GM18873 (cell line): ENCODE measurements around the gene CPA3.

Source experiments
- ATAC-seq: cut with Tn5 transposase; IDR thresholded peaks from one replicate; pipeline ENCODE4 v1.9.1; 2021; ENCODE audit warnings: mild to moderate bottlenecking, moderate library complexity, moderate number of reproducible peaks; ENCODE audit not compliant: unreplicated experiment, low FRiP score

CPA3 gene, protein sequence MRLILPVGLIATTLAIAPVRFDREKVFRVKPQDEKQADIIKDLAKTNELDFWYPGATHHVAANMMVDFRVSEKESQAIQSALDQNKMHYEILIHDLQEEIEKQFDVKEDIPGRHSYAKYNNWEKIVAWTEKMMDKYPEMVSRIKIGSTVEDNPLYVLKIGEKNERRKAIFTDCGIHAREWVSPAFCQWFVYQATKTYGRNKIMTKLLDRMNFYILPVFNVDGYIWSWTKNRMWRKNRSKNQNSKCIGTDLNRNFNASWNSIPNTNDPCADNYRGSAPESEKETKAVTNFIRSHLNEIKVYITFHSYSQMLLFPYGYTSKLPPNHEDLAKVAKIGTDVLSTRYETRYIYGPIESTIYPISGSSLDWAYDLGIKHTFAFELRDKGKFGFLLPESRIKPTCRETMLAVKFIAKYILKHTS

DNA sequence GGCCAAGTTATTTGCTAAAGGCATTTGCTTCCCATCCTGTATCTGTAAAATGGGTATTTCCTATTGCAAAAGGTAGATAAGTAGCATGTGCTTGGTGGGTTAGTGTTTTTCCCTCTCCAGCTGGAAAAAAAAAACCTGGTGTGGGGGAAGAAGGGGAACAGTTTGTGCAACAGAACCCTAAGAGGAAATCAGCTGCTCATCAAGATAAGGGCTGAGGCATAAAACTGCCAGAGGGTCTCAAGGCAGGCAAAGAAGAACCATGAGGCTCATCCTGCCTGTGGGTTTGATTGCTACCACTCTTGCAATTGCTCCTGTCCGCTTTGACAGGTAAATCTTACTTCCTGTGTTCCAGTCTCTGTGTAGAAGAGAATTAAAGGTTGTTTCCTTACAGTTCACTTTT, at the start of gene CPA3:
CPA3 (plus strand) TSS at position 248 of the 400 bp plus-strand sequence; CDS start at position 260, 12 bp downstream.
- ATAC-seq: no peak

DNA sequence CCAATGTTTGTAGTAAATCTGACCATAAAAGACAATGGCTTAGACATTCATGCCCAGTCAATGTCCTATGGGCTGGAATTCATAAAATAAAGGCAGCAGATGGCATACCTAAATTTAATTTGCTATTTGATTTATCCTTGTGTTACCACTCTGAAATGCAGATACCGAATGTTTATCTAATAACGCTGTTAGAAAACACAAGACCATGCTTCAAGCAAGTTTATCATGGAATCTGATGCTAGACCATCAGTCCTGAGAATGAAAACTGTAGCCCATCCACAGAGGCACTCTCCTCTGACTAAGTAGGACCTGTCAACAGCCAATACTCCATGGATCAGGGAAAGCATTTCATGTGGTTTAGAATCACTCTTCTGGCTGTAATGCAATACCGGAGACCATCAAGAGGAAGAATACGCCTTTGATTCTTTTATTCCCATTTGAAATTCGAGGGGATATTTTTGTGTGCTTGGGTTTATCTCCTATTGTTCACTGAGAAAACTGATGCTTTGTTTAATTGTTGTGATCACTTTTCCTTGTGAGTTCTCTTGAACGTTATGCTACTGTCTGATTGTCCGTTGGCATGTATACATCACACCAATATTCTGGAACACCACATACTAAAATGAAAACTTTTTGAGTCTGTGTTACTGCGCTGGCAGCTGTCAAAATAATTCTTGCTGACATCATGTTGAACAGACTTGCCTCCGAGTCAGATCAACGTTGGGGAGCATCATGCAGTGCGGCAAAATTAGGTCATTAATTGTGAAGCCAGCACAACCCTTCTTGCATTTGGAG, 49.6 kb upstream of the CPA3 start:
- no peak for ATAC-seq

DNA sequence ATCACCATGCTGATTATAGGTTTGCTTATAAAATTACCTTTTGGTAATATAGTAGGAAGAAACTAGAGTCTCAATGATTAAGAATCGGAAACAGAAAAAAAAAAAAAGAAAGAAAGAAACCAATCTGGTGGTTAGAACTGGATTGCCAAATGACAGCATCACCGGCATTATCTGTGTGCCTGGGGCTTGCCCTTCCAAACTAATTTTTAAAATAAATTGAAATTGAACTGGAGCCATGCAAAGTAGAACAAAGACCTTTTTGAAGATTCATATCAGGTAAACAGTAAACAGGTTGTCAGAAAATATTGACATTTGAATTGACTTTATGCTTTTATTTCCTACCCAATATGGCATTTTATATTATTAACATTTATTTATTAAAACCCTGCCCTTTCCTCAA, 48.7 kb upstream of the CPA3 start:
- ATAC-seq: no peak

DNA sequence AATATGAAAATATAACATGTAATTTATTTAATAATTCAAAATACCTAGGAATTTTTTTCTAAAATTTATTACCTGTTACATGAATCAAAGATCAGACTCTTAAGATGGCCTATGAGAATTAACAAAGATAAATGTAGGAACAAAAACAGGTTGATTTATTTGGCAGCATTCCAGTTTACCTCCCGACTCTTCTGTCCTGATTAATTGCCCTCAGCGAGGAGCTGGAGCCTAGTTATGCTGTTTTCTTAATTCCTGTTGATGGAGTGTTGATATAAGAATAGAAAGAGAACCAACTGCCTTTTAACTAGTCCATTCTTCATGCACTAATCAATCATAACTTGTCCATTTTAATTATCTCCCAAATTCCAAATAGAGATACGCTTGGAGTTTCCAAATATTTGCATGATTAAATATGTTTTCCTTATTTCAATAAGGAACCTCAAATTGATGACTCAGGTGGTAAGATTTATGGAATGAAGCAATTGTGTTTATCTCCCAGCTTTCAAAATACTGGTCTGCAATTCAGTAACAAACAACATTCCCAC, 48.0 kb upstream of the CPA3 start:
- ATAC-seq: no peak

DNA sequence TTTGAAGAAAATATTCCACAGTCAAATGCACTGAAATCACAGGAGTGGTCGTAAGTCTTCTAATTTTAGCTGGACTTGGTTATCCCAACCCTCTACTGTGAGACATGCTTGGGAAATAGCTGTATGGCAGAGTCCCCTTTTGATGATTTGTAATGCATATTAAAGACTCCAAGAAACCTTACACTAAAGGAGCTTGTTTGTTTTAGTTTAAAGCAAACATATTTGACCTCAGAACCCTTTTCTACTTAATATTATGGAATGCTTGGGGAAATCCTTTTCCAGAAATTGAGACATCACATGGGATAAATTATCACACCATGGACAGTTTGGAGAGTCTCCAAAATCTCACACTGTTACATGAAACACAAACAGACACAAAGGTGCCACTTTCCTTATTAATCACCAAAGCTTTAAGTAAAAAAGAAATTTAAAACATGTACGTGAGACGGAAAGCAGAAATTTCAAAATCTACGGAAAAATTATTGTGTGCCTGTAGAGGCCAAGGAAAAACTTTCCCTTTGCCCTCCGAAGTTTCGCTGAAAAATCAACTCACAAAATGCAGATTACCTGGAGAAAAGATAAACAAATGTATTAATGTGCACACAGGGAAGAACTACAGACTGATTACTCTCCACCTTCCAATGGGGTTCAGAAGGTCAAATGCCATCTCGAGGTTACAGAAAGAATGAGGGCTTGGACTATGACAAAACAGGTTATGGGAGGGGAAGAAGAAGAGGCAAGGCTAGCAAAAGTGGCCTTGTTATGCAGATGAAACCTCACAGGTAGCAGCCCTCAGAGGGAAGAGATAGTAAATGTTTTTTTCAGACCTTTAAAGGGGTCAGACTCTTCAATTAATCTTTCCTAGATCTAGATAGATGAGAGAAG, 44.5 kb upstream of the CPA3 start:
- ATAC-seq: no peak

DNA sequence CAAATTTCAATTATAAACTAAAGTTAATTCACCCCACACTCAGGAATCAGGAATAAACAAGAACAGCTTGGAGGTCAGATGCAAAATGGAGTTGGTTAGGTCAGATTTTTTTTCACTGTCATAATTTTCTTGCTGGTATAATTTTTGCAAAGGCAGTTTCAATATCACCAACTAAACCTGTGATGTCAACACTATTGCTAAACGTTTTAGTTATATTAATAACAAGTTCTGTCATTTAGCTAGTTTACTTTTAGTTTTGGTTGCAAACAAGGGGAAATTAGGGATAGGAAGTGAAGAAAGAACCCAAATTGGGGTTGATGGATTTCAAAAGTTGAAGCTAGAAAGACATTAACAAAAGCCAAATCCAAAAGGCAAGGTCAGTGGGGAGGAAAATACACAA, 42.1 kb upstream of the CPA3 start:
- ATAC-seq: no peak

DNA sequence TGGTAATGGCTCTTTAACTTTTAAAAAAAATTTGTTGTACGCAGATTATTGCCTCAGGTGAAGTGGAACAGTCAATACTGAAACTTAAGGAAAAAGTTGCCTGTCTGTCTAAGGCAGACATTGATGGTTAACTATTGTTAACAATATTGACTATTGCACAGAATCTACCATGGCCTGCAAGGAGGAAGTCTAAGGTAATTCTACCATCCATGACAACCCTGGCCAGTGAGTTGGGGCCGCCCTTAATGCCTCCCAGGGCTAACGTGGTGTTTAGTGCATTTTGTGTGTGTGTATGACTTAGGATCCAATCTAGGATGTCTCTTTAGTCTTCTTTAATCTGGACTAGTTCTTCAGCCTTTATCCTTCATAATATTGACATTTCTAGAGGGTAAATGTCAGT, 39.6 kb upstream of the CPA3 start:
- no peak for ATAC-seq

DNA sequence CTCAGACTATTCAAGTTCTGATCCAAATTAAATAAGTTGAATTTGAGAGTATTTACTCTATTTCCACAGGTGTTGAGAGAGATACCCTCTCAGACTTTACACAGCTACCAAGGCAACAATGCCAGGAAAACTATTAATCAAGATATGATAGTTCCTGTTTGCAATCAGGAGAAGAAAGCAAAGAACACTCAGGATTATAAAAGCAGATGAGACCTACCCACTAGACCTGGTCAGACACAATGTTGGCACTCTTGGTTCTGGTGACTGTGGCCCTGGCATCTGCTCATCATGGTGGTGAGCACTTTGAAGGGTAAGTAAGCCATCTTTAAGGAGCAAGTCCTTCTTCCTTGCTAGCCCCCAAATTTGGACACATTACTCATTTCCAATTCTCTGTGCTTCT, 37.5 kb upstream of the CPA3 start, which contains the start of gene CPB1:
CPB1 (plus strand) TSS at position 227 of the 400 bp plus-strand sequence; CDS start at position 240, 13 bp downstream.
- no peak for ATAC-seq

DNA sequence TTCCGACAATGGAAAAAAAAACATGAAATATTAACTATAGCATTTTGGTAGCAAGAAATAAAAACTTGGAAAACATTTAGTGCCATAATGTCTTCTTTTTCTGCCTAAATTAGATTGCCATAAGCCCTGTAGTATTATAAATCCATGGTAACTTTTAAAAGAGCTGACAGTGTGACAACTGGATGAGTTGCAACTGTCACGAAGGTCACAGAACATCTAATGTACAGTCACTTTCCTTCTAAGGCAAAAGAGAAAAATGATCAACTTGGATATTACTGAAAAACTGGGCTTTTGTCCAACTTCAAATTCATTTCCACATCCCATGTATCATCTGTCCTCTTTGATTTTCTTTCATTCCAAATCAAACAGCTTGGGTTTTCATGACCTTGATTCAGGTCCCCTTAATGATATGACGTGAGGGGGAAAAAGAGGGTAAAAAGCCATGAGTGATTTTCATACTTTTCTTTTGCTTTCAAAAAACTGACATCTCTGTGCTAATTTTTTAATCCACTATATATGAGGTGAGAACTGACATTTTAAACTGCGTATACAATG, 36.9 kb upstream of the CPA3 start:
- ATAC-seq: no peak

DNA sequence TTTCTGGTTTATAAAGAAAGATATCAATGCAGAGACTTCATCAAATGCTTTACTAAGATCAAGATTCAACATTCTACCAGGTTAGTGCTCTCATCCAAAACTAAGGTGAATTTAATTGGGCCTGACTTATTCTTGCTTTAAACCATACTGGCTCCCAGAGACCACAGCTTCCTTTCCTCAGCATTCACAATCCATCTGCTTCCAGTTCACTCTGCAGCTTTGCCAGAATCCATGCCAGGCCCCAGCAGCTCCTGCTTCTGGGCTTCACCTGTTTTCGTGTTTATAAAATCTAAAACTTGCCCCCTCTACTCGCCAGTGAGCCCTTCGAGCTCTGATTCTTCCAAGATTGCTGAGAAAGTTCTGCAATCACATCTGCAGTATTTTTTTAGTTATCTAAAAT, 35.2 kb upstream of the CPA3 start:
- no peak for ATAC-seq

DNA sequence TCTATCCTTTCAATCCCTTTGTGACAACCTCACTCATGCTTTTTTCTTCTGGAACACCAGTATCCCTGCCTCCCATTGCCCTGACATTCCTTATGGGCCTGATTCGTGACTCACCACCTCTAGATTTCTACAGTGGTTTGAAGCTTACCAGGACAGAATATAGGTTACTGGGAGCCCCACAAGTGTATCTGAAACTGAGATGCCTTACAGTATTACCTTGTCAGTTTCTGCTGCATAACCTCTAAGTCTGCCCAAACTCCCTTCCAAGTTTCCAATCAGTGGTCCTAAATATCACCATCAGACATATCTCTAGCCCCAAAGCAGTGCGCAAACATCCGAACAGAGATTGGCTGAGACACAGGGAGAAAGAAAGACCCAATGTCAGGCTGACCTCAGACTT, 31.9 kb upstream of the CPA3 start:
- no peak for ATAC-seq

DNA sequence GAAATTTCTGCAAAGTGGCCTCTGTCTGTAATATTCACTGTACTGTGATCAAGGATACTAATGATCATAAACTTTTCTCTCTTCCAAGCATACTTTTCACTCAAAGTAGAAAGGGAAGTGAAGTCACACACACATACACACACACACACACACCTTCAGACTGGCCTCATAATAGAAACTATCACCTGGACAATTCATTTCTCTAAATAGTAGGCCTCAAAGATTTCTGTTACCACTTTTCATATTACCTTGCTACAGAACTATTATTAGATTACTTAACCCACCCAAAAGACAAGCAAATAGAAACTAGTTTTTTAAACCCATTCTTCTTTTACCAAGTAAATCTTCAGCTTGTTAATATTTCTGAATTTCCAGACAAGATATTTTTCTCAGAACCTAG, 25.3 kb upstream of the CPA3 start:
- no peak for ATAC-seq

DNA sequence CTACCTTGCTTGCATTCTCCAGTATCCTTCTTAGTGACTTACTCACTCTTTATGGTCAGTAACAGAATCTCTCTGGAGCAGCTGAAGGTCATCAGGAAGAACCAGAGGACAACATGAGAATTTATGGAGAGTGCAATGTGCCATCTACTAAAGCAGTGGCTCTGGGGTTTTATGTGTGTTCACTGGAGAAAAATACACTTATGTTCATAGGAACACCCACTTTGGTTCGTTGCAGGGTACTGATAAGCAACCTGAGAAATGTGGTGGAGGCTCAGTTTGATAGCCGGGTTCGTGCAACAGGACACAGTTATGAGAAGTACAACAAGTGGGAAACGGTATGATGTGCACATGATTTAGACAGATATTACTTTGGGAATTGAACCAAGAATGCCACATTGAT, 24.6 kb upstream of the CPA3 start:
- no peak for ATAC-seq

DNA sequence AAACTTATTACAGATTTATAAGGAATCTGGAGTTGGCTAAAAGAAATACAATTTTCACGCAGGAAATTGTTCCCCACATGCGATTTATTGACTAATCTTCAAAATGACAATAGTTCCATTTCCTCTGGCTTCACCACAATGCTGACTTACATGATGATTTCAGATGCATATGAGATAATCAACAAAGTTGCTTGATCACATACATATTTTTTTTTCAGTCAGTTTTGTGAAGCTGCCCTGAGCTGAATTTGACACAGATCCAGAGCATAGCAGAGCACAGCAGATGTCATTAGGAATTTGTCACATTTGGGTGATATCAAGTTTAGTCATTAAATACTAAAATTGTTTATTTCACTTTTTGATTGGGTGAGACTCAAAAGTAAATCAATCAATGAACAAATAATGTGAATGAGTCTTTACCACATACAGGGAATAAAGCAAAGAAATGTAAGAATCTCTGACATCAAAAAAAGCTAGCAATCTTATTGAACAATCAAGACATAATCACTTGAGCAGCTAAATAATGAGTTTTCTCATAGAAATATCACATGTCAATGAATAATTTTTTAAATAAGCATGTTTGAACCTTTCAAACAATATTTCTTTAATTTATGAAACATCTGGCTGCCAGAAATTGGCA, 19.2 kb upstream of the CPA3 start:
- no peak for ATAC-seq

DNA sequence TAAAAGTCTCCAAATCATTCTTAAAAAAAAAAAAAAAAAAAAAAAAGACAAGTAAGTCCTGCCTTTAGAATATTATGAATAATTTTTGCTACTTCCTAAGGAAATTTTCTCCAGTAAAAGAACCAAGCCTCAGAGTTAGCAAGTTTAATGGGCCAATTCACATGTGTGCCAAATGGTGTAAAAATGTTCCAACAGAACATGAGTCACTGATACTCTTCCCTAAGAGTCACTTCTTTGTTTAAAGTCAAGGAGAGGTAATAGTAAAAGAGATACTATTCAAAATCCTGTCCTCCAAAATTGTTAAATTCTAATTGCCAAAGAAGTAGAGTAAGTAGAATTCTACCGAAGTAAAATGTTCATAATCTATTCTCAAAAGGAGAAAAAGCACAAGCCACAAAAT, 17.7 kb upstream of the CPA3 start:
- ATAC-seq: no peak

DNA sequence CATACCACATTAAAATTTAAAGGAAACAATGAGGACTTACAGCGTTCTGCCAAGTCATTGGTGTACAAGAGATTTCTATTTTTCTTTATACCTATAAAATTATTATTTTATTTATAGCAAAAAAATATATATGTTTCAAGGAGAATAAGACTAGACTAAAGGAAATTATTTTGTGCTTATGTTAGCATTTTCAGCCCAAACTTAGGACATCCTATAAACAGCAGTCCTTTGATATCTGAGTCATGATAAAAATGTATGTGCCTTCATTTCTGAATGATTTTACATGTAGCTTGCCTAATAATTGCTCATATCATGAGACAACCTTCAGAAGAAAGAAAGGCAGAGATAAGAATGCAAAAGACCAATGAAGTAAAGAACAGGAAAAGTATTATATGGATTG, 16.7 kb upstream of the CPA3 start:
- ATAC-seq: no peak

DNA sequence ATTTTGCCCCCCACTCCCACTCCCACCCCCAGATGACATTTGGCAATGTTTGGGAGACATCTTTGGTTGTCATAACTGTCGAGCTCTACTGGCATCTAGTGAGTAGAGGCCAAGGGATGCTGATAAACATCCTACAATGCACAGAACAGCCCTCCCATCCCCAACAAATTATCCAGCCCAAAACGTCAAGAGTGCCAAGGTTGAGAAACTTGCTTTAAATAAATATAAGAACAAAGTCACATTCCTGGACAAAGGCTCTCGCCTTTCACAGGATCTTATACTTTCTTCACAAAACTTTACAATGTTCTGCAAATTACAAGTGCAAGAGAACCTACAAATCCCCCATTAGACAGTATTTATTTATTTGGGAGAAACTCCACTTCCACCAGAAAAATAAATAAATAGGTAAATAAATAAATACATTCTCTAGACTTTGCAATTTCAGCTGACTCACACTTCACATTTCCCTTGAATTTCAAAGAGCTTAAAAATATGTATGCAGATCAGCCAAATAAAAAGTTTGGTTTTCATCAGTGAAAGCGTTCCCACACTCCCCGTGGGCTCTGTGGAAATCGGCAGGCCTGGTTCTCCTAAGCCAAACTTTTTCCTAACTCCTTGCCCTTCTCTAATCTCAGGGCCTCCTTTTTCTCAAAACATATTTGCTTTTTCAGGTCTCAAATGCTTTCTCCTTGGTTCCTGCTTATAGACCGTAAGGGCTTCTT, 12.7 kb upstream of the CPA3 start:
- no peak for ATAC-seq

DNA sequence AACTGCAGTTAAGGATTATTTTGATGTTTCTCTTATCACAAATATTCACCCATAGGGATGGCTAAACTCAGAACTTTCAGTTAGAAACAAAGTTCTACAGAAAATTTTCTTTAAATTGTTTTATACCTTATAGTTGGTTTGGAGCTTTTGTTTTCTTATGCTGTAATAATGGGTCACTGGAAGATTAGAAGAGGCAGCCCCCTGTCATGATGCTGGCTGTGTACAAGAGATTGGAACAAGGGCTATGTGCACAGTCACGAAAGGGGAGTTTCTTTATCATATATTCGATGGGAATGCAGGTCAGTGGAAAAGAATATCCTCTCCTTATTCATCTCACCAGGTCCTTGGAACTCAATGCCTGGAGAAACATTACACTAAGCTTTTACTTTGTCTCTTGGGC, 12.0 kb upstream of the CPA3 start:
- ATAC-seq: no peak

DNA sequence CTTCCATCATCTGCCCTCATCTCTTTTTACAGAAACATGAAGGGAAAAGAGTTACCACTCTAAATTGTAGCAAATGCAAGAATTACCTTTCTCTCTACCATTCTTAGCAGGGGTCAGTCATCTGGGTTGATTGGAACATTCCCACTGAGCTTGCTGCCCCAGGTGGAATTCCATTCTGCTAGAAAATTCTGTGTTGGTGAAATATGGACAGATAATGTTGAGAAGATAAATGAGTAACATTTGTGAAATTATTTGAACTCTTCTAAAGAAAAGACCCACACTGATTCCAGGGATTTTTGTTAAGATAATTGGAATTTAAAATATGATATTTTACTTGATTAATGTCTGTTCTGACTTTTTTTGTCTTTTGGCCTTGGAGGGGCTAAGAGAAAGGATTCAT, 11.0 kb upstream of the CPA3 start:
- ATAC-seq: no peak
